Glutamatergic neuron (in vitro differentiated cells): ENCODE data around the gene CPSF4L. TPM values are rescaled to one million over a fixed set of nuclear protein-coding genes. Genes with fewer than 3 reads are reported as not detected.

Source experiments
- DNase-seq: peaks from one replicate; pipeline ENCODE4 v3.0.0; 2022
- H3K27ac Mint-ChIP-seq: one replicate; pipeline ENCODE4 v1.8.0; 2020; ENCODE audit warnings: mild to moderate bottlenecking, mixed read lengths, inconsistent platforms; ENCODE audit not compliant: unreplicated experiment
- H3K27me3 Mint-ChIP-seq: one replicate; pipeline ENCODE4 v1.8.0; 2020; ENCODE audit warnings: mild to moderate bottlenecking, moderate library complexity, mixed read lengths, inconsistent platforms; ENCODE audit not compliant: unreplicated experiment
- H3K36me3 Mint-ChIP-seq: one replicate; pipeline ENCODE4 v1.8.0; 2020; ENCODE audit warnings: mild to moderate bottlenecking, mixed read lengths, inconsistent platforms; ENCODE audit not compliant: unreplicated experiment
- H3K4me1 Mint-ChIP-seq: one replicate; pipeline ENCODE4 v1.8.0; 2020; ENCODE audit warnings: mild to moderate bottlenecking, low read depth, mixed read lengths, inconsistent platforms; ENCODE audit not compliant: unreplicated experiment
- H3K4me3 Mint-ChIP-seq: one replicate; pipeline ENCODE4 v1.8.0; 2020; ENCODE audit warnings: mild to moderate bottlenecking, mixed read lengths, inconsistent platforms; ENCODE audit not compliant: unreplicated experiment
- H3K9me3 Mint-ChIP-seq: one replicate; pipeline ENCODE4 v1.8.0; 2020; ENCODE audit warnings: mild to moderate bottlenecking, moderate library complexity, mixed read lengths, inconsistent platforms; ENCODE audit not compliant: unreplicated experiment
- CTCF ChIP-seq: fragments of 200-600 bp; sonication (generic); IDR thresholded peaks from one replicate; pipeline ENCODE4 v1.5.0; 2021; ENCODE audit not compliant: partially characterized antibody, unreplicated experiment
- total RNA-seq: library from RNA; stranded (reverse); fragmentation: NEBNext Ultra II Directional; extraction: Animal tissue kit (Norgen Biotek cat#: 25700); gene quantifications from one replicate; pipeline ENCODE4 v1.2.1, GENCODE V29; 2021; ENCODE audit not compliant: unreplicated experiment

The CPSF4L gene
- total RNA-seq, 1 donor from 2014 or later: 0.44 TPM

DNA sequence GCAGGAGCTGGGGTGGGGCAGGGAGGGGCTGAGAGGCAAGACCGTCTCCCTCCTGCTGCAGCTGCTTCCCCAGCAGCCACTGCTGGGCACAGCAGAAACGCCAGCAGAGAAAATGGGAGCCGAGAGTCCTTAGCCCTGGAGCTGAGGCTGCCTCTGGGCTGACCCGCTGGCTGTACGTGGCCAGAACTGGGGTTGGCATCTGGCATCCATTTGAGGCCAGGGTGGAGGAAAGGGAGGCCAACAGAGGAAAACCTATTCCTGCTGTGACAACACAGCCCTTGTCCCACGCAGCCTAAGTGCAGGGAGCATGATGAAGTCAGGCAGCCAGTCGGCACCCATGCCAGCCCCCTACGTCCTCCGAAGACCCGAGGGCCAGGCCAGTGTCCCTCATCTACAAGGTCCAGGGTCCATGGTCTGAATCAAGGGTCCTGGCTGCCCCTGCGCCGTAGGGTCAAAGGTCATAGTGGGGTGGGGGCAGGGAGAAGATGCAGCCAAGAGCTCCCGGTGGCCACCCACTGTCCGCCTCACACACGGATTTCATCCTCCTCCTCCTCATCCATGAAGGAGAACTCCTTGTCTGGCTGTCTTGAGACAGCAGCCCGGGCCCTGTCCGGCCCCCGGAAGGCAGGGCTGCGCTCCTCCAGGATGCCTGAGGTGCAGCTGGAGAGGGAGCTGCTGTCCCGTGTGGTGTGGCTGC lies 23.4 kb upstream of the CPSF4L start:
- Mint-ChIP-seq H3K4me1 (peaks cover 50% of the 10 kb centered on the region), H3K27me3 (peaks cover 18% of the 10 kb centered on the region), H3K36me3 (no peaks in the 10 kb centered on the region), H3K27ac (no peak overlapping the region), H3K9me3 (peaks cover 17% of the 10 kb centered on the region), H3K4me3 (no peak overlapping the region)
- peak; percentile 40 for DNase-seq
- TF ChIP-seq CTCF: no peak

DNA sequence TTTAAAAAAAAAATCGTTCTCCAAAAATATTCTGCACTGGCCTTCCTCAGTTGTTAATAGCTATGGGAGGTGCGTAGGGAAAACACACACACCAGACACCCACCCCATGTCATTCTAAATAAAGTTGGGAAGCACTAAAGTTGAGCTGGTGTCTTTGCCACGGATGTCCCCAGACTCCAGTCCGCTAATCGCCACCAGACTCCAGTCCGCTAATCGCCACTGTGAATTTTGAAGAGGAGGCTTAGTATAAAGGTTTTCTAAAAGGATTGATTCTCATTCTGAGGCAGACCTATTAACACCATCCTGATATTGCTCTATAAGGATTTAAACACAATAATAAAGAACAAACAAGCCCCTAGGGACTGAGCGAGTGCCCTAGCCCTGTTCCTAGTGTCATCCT lies 22.7 kb upstream of the CPSF4L start:
- H3K4me1 Mint-ChIP-seq: peaks cover 46% of the 10 kb centered on the region
- DNase-seq: no peak
- H3K9me3 Mint-ChIP-seq: peaks cover 17% of the 10 kb centered on the region
- H3K36me3 Mint-ChIP-seq: no peaks in the 10 kb centered on the region
- peak overlapping the region; percentile 68 for H3K27ac Mint-ChIP-seq
- H3K4me3 Mint-ChIP-seq: no peak overlapping the region
- TF ChIP-seq CTCF: no peak
- H3K27me3 Mint-ChIP-seq: peaks cover 16% of the 10 kb centered on the region

DNA sequence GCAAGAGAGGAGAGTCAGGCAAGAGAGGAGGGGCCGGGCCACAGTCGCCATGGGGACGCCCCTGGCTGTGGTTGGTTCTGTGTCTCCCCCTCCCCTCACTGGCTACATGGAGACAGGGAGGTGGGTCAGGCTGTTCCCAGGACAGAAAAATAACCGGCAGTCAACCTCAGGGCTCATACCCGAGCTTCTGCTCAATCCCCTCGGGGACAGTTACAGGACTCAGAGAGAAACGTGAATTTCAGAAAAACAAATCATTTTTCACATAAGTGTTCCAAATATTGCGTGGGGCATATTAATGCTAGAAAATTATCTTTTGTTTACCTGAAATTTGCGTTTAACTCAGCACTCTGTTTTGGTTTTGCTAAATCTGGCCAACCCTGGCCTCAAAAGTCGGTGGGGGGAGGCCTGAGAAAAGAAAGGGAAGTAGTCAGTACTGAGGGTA lies 22.2 kb upstream of the CPSF4L start:
- Mint-ChIP-seq H3K36me3 (no peaks in the 10 kb centered on the region), H3K4me3 (peak overlapping the region; percentile 75), H3K9me3 (peaks cover 17% of the 10 kb centered on the region), H3K27ac (peak overlapping the region; percentile 77), H3K4me1 (peaks cover 48% of the 10 kb centered on the region), H3K27me3 (peaks cover 16% of the 10 kb centered on the region)
- DNase-seq: peak; percentile 74
- TF ChIP-seq CTCF: no peak

- Mint-ChIP-seq H3K4me1 (peaks cover 50% of the 10 kb centered on the region), H3K27ac (no peak overlapping the region), H3K9me3 (peaks cover 17% of the 10 kb centered on the region), H3K27me3 (peaks cover 12% of the 10 kb centered on the region), H3K4me3 (no peak overlapping the region), H3K36me3 (no peaks in the 10 kb centered on the region)
- no peak for TF ChIP-seq CTCF
- no peak for DNase-seq
Observed at GRCh38 chr17:73283250-73283649, 21.6 kb upstream of the CPSF4L start.

- Mint-ChIP-seq H3K27me3 (peaks cover 8% of the 10 kb centered on the region), H3K27ac (no peak overlapping the region), H3K4me1 (peaks cover 46% of the 10 kb centered on the region), H3K9me3 (peaks cover 19% of the 10 kb centered on the region), H3K4me3 (no peak overlapping the region), H3K36me3 (no peaks in the 10 kb centered on the region)
- no peak for DNase-seq
- TF ChIP-seq CTCF: no peak
Observed at GRCh38 chr17:73282629-73283028, 20.9 kb upstream of the CPSF4L start.
